ENCODE data around the gene SPATA31A1.
"Not testable (repeated sequence)": the region's sequence is repeated elsewhere in the genome, so short reads cannot be mapped to it uniquely, and the experiment has no call there.

The SPATA31A1 gene

GRCh38 chr9:39355369-39355768 lies at the start of gene SPATA31A1:
SPATA31A1 (plus strand) TSS chr9:39355669; CDS start chr9:39355731, 62 bp downstream.
- not testable (repeated sequence) for DNase-seq (ENCODE audit: low read depth, low spot score); H3K27me3 ChIP-seq (ENCODE audit: control insufficient read depth, insufficient read depth, low read length); H3K4me1 ChIP-seq (ENCODE audit: control insufficient read depth, insufficient read depth, low read length); H3K4me3 ChIP-seq (ENCODE audit: low read length); H3K27ac ChIP-seq (ENCODE audit: low read length); H3K36me3 ChIP-seq (ENCODE audit: control insufficient read depth, insufficient read depth, low read length); H3K9me3 ChIP-seq (ENCODE audit: control insufficient read depth, insufficient read depth, low read length)
- WGBS (ENCODE audit: insufficient coverage, insufficient read length) = no CpG with 5 or more reads among the region's 6 CpGs

DNA sequence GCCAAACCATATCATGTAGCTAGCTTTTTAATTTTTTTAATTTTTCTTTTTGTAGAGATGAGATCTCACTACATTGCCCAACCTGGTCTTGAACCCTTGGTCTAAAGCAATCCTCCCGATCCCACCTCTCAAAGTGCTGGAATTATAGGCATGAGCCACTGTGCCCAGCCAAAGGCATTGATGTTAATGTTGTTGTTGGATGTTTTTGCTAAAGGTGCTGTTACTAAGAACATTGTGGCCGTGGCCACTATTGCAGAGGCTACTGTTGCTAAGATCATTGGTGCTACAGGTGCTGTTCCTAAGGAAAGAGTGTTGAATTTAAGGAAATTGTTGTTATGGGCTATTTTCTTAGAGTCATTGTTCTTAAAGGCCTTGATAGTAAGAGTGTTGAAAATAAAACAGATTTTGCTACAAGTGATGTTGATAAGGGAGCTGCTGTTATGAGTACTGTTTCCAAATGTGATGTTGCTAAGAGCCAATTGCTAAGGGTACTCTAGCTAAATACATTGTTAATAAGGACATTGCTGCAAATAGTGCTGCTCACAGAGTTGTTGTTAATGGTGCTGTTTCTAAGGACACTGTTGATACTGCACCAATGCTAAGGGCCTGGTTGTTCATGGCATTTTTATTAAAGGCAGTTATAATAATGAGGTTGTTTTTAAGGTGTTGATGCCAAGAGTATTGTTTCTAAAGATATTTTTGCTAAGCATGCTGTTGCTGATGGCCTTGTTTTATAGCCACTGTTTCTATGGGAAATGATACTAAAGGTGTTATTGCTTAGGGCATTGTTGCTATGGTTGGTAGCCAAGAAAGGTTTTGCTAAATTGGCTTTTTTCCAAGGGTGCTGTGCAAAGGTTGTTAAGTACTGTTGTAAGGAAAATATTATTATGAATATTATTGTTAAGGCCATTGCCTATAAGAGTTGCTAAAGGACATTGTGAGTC lies 52.1 kb downstream of the SPATA31A1 start:
- no CpG with 5 or more reads among the region's 2 CpGs for WGBS (ENCODE audit: insufficient coverage, insufficient read length)
- H3K4me3 ChIP-seq (ENCODE audit: low read length); H3K4me1 ChIP-seq (ENCODE audit: control insufficient read depth, insufficient read depth, low read length); H3K27me3 ChIP-seq (ENCODE audit: control insufficient read depth, insufficient read depth, low read length); H3K27ac ChIP-seq (ENCODE audit: low read length); DNase-seq (ENCODE audit: low read depth, low spot score); H3K9me3 ChIP-seq (ENCODE audit: control insufficient read depth, insufficient read depth, low read length); H3K36me3 ChIP-seq (ENCODE audit: control insufficient read depth, insufficient read depth, low read length): not testable (repeated sequence)

DNA sequence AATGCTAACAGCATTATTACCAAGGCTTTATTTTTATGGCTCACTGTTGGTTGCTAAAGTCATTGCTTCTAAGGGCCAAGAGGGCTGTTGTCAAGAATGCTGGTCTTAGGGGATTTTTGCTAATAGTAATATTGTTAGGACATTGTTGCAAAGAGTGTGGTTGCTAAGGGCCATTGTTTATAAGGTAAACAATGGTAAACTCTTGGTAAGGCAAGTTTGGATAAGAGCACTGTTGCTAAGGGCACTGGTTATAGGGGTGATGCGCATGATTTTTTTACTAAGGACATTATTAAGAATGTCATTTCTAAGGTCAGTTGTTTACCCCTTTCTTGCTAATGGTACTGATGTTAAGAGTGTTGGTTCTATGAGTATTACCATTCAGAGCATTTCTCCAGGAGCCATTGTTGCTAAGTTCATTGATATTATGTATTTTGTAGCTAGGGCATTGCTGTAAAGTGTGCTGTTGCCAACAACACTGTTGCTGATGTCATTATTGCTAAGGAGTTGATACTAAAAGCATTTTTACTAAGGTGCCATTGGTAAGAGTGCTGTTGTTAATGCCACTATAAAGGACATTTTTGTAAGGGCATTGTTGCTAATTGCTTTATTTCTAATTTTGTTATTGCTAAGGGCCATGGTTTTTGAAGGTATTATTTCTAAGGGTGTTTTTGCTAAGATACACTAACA lies 55.9 kb downstream of the SPATA31A1 start:
- no CpG with 5 or more reads among the region's 1 CpG for WGBS (ENCODE audit: insufficient coverage, insufficient read length)
- not testable (repeated sequence) for H3K27ac ChIP-seq (ENCODE audit: low read length); H3K36me3 ChIP-seq (ENCODE audit: control insufficient read depth, insufficient read depth, low read length); H3K27me3 ChIP-seq (ENCODE audit: control insufficient read depth, insufficient read depth, low read length); H3K9me3 ChIP-seq (ENCODE audit: control insufficient read depth, insufficient read depth, low read length); H3K4me1 ChIP-seq (ENCODE audit: control insufficient read depth, insufficient read depth, low read length); H3K4me3 ChIP-seq (ENCODE audit: low read length); DNase-seq (ENCODE audit: low read depth, low spot score)

Data from iPS DF 6.9 (cell line).